Thoracic aorta (tissue), 2 donors: ENCODE data around the gene TOMM40L. TPM values are rescaled to one million over a fixed set of nuclear protein-coding genes. Genes with fewer than 3 reads are reported as not detected.
"Not testable (repeated sequence)": the region's sequence is repeated elsewhere in the genome, so short reads cannot be mapped to it uniquely, and the experiment has no call there.

Experiments used
- ATAC-seq: fragments of 150-250 bp; one replicate; pipeline ENCODE4 v1.8.0; 2017; ENCODE audit warnings: low read depth; ENCODE audit not compliant: insufficient number of reproducible peaks, low FRiP score
- DNase-seq: peaks from one replicate; pipeline ENCODE4 v3.0.0-alpha.2; 2020; ENCODE audit warnings: low spot score
- H3K27ac ChIP-seq, 2 donors: fragments of 200-600 bp; sonication (generic); 1 replicate in 1 of 2; 2 replicates in 1 of 2; pipeline ENCODE4 v1.5.1; 2016; ENCODE audit warnings: mild to moderate bottlenecking in 2 of 2, moderate library complexity in 2 of 2
- H3K27me3 ChIP-seq: fragments of 200-600 bp; sonication (generic); replicated peaks from 2 replicates; pipeline ENCODE4 v1.6.0; 2016; ENCODE audit warnings: mild to moderate bottlenecking; ENCODE audit not compliant: insufficient read depth
- H3K36me3 ChIP-seq: fragments of 200-600 bp; sonication (generic); one replicate; pipeline ENCODE4 v1.5.1; 2016
- H3K4me1 ChIP-seq, 2 donors: fragments of 200-600 bp; sonication (generic); 1 replicate in 1 of 2; 2 replicates in 1 of 2; pipeline versions ENCODE4 v1.5.1 to v1.6.0; 2016; ENCODE audit warnings: low read depth in 2 of 2, mild to moderate bottlenecking in 1 of 2; ENCODE audit not compliant: control insufficient read depth in 1 of 2
- H3K4me3 ChIP-seq: fragments of 200-600 bp; sonication (generic); 2 replicates; pipeline ENCODE4 v1.5.1; 2016; ENCODE audit warnings: mild to moderate bottlenecking
- H3K9me3 ChIP-seq: fragments of 200-600 bp; sonication (generic); 2 replicates; pipeline ENCODE4 v1.5.1; 2016
- total RNA-seq, 2 donors: library from RNA; depleted of rRNA; stranded (reverse); fragments of >200 nt; gene quantifications; one replicate each; pipeline versions ENCODE4 v1.1.0 to v1.2.3, GENCODE V29; 2016
- TF ChIP-seq, protein P1 (sequence below): fragments of 200-600 bp; sonication (generic); IDR thresholded peaks from one replicate; pipeline ENCODE4 v1.5.1; 2019; ENCODE audit warnings: antibody characterized with exemption

Gene TOMM40L
- total RNA-seq, 2 donors from 2014 or later = 12.8 to 13.4 TPM

DNA sequence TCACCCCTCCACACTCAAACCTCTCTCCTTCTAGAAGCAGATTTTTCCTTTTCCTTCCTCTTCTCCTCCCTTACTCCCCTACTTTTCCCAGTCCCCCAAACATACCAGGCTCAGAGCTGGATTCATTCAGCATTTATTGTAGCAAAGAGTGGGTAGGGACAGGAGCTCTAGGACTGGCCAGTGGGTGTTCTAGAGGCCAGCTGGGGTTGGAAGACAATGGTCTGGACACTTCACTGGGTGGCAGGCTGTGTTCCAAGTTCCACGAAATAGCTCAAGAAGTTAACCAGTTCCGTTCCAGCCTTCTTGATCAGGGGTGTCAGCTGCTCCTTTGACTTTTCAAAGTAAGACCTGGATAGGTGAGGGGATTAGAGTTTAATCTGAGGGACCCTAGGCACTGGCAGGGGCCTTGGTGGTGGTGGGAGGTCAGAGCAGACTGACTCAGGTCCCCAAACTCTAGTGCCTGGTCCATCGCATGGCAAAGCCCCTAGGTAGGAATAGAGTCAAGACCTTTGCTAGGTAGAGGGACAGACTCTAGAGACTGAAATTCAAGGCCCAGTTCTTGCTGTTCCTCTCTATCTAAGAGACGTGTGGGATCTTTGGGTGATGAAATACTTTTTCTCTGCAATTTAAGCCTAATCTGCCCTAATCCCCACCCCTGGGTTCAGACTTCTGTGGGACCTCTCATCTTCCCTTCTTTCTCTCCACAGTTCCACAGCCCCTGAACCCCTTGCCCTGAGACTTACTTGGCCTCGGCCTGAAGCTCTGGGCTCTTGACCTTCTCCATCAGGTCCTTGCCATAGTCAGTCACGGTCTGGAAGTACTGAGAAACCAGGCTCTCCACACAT lies 3.5 kb upstream of the TOMM40L start:
- H3K27me3 ChIP-seq = no peaks in the 10 kb centered on the region
- TF ChIP-seq, protein P1, sequence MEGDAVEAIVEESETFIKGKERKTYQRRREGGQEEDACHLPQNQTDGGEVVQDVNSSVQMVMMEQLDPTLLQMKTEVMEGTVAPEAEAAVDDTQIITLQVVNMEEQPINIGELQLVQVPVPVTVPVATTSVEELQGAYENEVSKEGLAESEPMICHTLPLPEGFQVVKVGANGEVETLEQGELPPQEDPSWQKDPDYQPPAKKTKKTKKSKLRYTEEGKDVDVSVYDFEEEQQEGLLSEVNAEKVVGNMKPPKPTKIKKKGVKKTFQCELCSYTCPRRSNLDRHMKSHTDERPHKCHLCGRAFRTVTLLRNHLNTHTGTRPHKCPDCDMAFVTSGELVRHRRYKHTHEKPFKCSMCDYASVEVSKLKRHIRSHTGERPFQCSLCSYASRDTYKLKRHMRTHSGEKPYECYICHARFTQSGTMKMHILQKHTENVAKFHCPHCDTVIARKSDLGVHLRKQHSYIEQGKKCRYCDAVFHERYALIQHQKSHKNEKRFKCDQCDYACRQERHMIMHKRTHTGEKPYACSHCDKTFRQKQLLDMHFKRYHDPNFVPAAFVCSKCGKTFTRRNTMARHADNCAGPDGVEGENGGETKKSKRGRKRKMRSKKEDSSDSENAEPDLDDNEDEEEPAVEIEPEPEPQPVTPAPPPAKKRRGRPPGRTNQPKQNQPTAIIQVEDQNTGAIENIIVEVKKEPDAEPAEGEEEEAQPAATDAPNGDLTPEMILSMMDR = no peak
- ATAC-seq = no peak
- DNase-seq = no peak
- H3K4me3 ChIP-seq = no peak overlapping the region
- no peaks in the 10 kb centered on the region for H3K9me3 ChIP-seq
- H3K4me1 ChIP-seq = peaks cover 10 to 20% of the 10 kb centered on the region in 2 donors
- H3K36me3 ChIP-seq = no peaks in the 10 kb centered on the region
- H3K27ac ChIP-seq = no peak overlapping the region

GRCh38 chr1:161223805-161224694 lies 1.8 kb upstream of the TOMM40L start:
- peaks cover 6% of the 10 kb centered on the region for H3K36me3 ChIP-seq
- H3K27ac ChIP-seq = no peak overlapping the region
- no peaks in the 10 kb centered on the region for H3K27me3 ChIP-seq
- TF ChIP-seq, protein P1 = no peak
- peaks cover 10 to 26% of the 10 kb centered on the region in 2 donors for H3K4me1 ChIP-seq
- H3K9me3 ChIP-seq = no peaks in the 10 kb centered on the region
- no peak for DNase-seq
- H3K4me3 ChIP-seq = no peak overlapping the region
- ATAC-seq = no peak

DNA sequence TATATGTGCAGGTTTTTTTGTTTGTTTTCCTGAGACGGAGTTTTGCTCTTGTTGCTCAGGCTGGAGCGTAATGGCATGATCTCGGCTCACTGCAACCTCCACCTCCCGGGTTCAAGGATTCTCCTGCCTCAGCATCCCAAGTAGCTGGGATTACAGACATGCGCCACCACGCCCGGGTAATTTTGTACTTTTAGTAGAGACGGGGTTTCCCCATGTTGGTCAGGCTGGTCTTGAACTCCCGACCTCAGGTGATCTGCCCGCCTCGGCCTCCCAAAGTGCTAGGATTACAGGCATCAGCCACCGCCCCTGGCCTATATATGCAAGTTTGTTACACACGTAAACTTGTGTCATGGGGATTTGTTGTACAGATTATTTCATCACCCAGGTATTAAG lies 1.2 kb upstream of the TOMM40L start:
- ATAC-seq, H3K27me3 ChIP-seq, H3K9me3 ChIP-seq, H3K4me3 ChIP-seq, H3K27ac ChIP-seq, DNase-seq: not testable (repeated sequence)
- Histone ChIP-seq H3K36me3 (peaks cover 12% of the 10 kb centered on the region), H3K4me1 (peaks cover 10 to 26% of the 10 kb centered on the region in 2 donors)

GRCh38 chr1:161225178-161225533 lies 704 bp upstream of the TOMM40L start:
- TF ChIP-seq, protein P1 = no peak
- no peak for ATAC-seq
- Histone ChIP-seq H3K27ac (peak overlapping the region in 1 of 2 donors; percentile 18), H3K27me3 (no peaks in the 10 kb centered on the region), H3K9me3 (no peaks in the 10 kb centered on the region), H3K4me1 (peaks cover 10 to 26% of the 10 kb centered on the region in 2 donors), H3K36me3 (peaks cover 15% of the 10 kb centered on the region), H3K4me3 (peak overlapping the region; percentile 79)
- DNase-seq = no peak

GRCh38 chr1:161226320-161226711 lies 456 bp downstream of the TOMM40L start:
- ATAC-seq = no peak
- Histone ChIP-seq H3K4me1 (peaks cover 10 to 26% of the 10 kb centered on the region in 2 donors), H3K9me3 (no peaks in the 10 kb centered on the region), H3K27me3 (no peaks in the 10 kb centered on the region), H3K36me3 (peaks cover 20% of the 10 kb centered on the region), H3K4me3 (peak overlapping the region; percentile 79), H3K27ac (peak overlapping the region in 1 of 2 donors; percentile 25)
- no peak for DNase-seq
- TF ChIP-seq, protein P1 = no peak
